Tibial nerve (tissue), 4 donors: ENCODE data around the gene SLAMF1. TPM values are rescaled to one million over a fixed set of nuclear protein-coding genes. Genes with fewer than 3 reads are reported as not detected.

Source experiments
- DNase-seq, 2 donors: peaks; one replicate each; pipeline ENCODE4 v3.0.0-alpha.2; 2019; ENCODE audit warnings: low spot score in 2 of 2
- H3K27ac ChIP-seq, 4 donors: fragments of 200-600 bp; sonication (generic) in 3 of 4; one replicate each; pipeline ENCODE4 v1.5.1; 2017 to 2019; ENCODE audit warnings: mild to moderate bottlenecking in 1 of 4
- H3K27me3 ChIP-seq, 2 donors: fragments of 200-600 bp; sonication (generic) in 1 of 2; one replicate each; pipeline versions ENCODE4 v1.5.1 to v1.6.0; 2017 to 2019
- H3K36me3 ChIP-seq, 3 donors: fragments of 200-600 bp; sonication (generic); one replicate each; pipeline ENCODE4 v1.5.1; 2018 to 2019
- H3K4me1 ChIP-seq, 4 donors: fragments of 200-600 bp; sonication (generic) in 3 of 4; one replicate each; pipeline ENCODE4 v1.5.1; 2017 to 2019
- H3K4me3 ChIP-seq, 4 donors: fragments of 200-600 bp; sonication (generic) in 3 of 4; one replicate each; pipeline ENCODE4 v1.5.1; 2017 to 2019; ENCODE audit warnings: mild to moderate bottlenecking in 1 of 4, moderate library complexity in 1 of 4
- H3K9me3 ChIP-seq, 4 donors: fragments of 200-600 bp; sonication (generic) in 3 of 4; one replicate each; pipeline ENCODE4 v1.5.1; 2017 to 2019
- EP300 ChIP-seq, 2 donors: sonication (generic); formaldehyde crosslinking; IDR thresholded peaks; one replicate each; pipeline ENCODE4 v1.6.1; 2017; ENCODE audit warnings: antibody characterized with exemption in 2 of 2, mild to moderate bottlenecking in 1 of 2
- POLR2A ChIP-seq, 2 donors: fragments of 450-650 bp; IDR thresholded peaks; one replicate each; pipeline ENCODE4 v1.6.1; 2017; ENCODE audit warnings: antibody characterized with exemption in 2 of 2, mild to moderate bottlenecking in 2 of 2, moderate library complexity in 2 of 2
- WGBS, 2 donors: methylation state at CpG; one replicate each; pipeline ENCODE4 v1.1.5; 2018; 5-methylcytosine and 5-hydroxymethylcytosine counted together
- total RNA-seq, 4 donors: library from RNA; depleted of rRNA; stranded (reverse); fragments of >200 nt; gene quantifications; one replicate each; pipeline ENCODE4 v1.1.0, GENCODE V29; 2016
- TF ChIP-seq, protein P1 (sequence below), 5 experiments: fragments of 200-600 bp in 3 of 5; fragments of 450-650 bp in 2 of 5; sonication (generic) in 3 of 5; IDR thresholded peaks; one replicate each; pipeline ENCODE4 v1.5.1; 2016 to 2019; ENCODE audit warnings: antibody characterized with exemption in 5 of 5, mild to moderate bottlenecking in 3 of 5, moderate library complexity in 2 of 5

The SLAMF1 gene
- total RNA-seq, 4 donors from 2014 or later: 0.39 to 1.3 TPM; not detected in 2

DNA sequence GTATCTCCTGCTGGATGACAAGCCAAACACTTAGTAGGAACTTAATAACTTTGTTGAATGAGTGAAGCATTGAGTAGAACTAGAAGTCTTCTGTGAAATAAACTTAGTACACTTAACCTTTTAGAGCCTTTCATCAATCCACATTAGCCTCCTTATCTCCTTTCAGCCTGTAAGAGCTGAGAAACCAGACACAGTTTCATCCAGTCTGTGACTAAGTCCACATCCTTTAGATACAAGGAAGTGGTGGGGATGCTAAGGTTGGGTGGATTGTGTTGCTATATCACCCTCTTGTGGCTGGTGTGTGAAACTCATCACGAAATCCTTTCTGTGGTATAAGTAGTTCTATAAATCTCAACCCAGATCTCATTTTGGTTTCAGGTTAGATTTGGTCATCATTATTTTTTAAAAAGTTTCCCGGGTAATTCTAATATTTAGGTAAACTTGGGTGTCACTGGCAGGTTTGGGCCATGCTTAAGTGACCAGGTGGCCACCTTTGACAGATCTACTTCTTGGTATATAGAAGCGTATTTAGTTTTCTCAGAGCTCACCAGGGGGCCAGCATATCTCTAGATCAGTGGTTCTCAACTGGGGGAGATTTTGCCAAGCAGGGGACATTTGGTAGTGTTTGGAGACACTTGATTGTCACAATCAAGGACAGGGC is 39.7 kb downstream of the SLAMF1 start:
- Histone ChIP-seq H3K9me3 (peaks cover 0 to 20% (median 0%) of the 10 kb centered on the region in 4 donors), H3K27me3 (no peaks in the 10 kb centered on the region), H3K36me3 (no peaks in the 10 kb centered on the region), H3K4me1 (no peaks in the 10 kb centered on the region), H3K4me3 (no peak overlapping the region), H3K27ac (no peak overlapping the region)
- 37 to 41% methylated on average over 3 of the region's 3 CpGs for WGBS, 2 donors
- TF ChIP-seq EP300 (IDR thresholded peaks at IDR 0.05): no peak
- no peak for TF ChIP-seq POLR2A (IDR thresholded peaks at IDR 0.05)
- TF ChIP-seq, protein P1, sequence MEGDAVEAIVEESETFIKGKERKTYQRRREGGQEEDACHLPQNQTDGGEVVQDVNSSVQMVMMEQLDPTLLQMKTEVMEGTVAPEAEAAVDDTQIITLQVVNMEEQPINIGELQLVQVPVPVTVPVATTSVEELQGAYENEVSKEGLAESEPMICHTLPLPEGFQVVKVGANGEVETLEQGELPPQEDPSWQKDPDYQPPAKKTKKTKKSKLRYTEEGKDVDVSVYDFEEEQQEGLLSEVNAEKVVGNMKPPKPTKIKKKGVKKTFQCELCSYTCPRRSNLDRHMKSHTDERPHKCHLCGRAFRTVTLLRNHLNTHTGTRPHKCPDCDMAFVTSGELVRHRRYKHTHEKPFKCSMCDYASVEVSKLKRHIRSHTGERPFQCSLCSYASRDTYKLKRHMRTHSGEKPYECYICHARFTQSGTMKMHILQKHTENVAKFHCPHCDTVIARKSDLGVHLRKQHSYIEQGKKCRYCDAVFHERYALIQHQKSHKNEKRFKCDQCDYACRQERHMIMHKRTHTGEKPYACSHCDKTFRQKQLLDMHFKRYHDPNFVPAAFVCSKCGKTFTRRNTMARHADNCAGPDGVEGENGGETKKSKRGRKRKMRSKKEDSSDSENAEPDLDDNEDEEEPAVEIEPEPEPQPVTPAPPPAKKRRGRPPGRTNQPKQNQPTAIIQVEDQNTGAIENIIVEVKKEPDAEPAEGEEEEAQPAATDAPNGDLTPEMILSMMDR (IDR thresholded peaks at IDR 0.05): peak; percentile 31 to 60 (median 47)
- peak in 1 of 2 donors; percentile 36 for DNase-seq

DNA sequence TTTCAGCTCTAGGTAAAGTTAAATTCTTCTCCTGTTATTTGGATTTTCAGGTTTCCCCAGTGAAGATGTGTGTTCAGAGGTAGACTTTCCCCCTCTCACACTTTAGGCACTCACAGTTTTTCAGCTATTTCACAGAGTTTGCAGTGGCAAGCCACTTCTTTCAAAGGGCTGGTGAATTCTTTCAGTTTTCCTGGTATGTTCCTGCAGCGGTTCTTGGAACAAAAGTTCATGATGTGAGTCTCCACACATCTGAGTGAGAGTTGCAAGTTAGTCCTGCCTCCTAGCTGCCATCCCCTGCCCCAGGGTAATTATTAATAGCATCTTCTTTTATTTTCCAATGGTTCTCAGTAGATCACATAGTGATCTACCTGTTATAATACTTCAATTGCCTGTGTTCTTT is 40.2 kb downstream of the SLAMF1 start:
- Histone ChIP-seq H3K27me3 (no peaks in the 10 kb centered on the region), H3K27ac (no peak overlapping the region), H3K36me3 (no peaks in the 10 kb centered on the region), H3K4me3 (no peak overlapping the region), H3K9me3 (peaks cover 0 to 25% (median 0%) of the 10 kb centered on the region in 4 donors), H3K4me1 (no peaks in the 10 kb centered on the region)
- DNase-seq: no peak
- 67 to 71% methylated on average over 1 of the region's 1 CpG for WGBS, 2 donors
- TF ChIP-seq, protein P1 (IDR thresholded peaks at IDR 0.05): no peak
- TF ChIP-seq EP300 (IDR thresholded peaks at IDR 0.05) (no peak), POLR2A (IDR thresholded peaks at IDR 0.05) (no peak)

DNA sequence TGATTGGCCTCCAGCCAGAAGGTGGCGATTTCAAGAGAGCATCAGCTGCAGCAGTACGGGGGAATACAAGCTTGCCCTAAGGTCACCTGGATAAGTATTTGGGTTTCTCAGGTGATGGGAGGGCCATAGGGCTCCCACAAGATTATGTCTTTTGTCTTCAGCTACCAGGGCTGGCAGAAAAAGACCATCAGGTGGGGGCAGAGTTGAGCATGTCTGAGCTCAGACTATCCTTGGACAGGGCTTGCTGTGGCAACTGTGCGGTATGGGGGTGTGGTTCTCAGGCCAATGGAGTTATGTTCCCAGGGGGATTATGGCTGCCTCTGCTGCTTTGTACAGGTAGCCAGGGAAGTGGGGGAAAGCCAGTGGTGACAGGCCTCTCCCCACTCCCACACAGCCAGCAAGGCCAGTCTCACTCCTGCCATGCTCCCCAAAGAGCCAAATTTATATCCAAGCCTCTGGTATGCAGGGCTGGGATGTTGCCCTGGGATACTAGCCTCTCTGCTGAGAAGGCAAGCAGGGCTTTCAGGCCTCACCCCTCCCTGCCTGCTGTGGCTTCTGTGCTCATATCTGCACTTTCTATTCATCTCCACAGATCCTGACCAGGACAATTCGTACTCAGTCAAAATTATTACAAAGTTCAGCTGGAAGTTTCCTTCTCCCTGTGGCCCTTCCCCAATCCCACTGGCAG is 40.9 kb downstream of the SLAMF1 start:
- Histone ChIP-seq H3K27ac (no peak overlapping the region), H3K36me3 (no peaks in the 10 kb centered on the region), H3K4me3 (no peak overlapping the region), H3K4me1 (no peaks in the 10 kb centered on the region), H3K9me3 (peaks cover 0 to 31% (median 0%) of the 10 kb centered on the region in 4 donors), H3K27me3 (no peaks in the 10 kb centered on the region)
- no peak for TF ChIP-seq EP300 (IDR thresholded peaks at IDR 0.05)
- TF ChIP-seq, protein P1 (IDR thresholded peaks at IDR 0.05): no peak
- TF ChIP-seq POLR2A (IDR thresholded peaks at IDR 0.05): no peak
- WGBS, 2 donors: 73 to 84% methylated on average over 4 of the region's 4 CpGs
- no peak for DNase-seq

DNA sequence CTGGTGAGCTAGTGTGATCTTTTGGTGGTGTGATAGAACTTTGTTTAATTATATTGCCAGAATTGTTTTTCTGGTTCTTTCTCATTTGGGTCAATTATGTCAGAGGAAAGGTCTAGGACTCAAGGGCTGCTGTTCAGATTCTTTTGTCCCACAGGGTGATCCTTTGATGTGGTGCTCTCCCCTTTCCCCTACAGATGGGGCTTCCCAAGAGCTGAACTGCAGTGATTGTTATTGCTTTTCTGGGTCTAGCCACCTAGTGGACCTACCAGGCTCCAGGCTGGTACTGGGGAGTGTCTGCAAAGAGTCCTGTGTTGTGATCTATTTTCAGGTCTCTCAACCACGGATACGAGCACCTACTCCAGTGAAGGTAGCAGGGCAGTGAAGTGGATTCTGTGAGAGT is 41.6 kb downstream of the SLAMF1 start:
- WGBS, 2 donors: 85 to 96% methylated on average over 2 of the region's 2 CpGs
- H3K27ac ChIP-seq: no peak overlapping the region
- H3K27me3 ChIP-seq: no peaks in the 10 kb centered on the region
- no peaks in the 10 kb centered on the region for H3K36me3 ChIP-seq
- no peaks in the 10 kb centered on the region for H3K4me1 ChIP-seq
- TF ChIP-seq, protein P1 (IDR thresholded peaks at IDR 0.05): no peak
- no peak for TF ChIP-seq POLR2A (IDR thresholded peaks at IDR 0.05)
- no peak for TF ChIP-seq EP300 (IDR thresholded peaks at IDR 0.05)
- H3K9me3 ChIP-seq: peaks cover 0 to 38% (median 0%) of the 10 kb centered on the region in 4 donors
- DNase-seq: no peak
- H3K4me3 ChIP-seq: no peak overlapping the region

DNA sequence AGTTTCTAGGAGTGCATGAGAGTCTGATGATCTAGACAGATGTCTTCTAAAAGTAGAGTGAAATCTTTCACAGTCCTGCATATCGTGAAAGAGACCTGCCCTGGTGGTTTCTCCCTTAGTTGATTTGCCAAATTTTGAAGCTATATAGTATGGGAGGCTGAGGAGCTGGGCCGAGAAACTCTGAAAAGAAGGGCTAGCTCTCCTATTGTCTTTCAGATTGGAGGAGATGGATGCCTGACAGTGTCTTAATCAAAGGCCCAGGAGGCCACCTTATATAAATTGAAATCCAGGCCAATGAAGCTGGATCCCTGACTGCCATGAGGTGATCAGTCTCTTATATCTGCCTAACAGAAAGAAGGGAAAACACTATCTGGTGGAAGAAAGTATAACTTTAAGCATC is 49.1 kb downstream of the SLAMF1 start:
- no peak for TF ChIP-seq POLR2A (IDR thresholded peaks at IDR 0.05)
- TF ChIP-seq, protein P1 (IDR thresholded peaks at IDR 0.05): no peak
- TF ChIP-seq EP300 (IDR thresholded peaks at IDR 0.05): no peak
- 76 to 79% methylated on average over 2 of the region's 2 CpGs for WGBS, 2 donors
- Histone ChIP-seq H3K9me3 (peaks cover 0 to 30% (median 0%) of the 10 kb centered on the region in 4 donors), H3K27me3 (no peaks in the 10 kb centered on the region), H3K36me3 (no peaks in the 10 kb centered on the region), H3K4me1 (no peaks in the 10 kb centered on the region), H3K27ac (no peak overlapping the region), H3K4me3 (no peak overlapping the region)
- DNase-seq: no peak
